ENCODE results near the gene FGGY.

FGGY gene

GRCh38 chr1:59291561-59291960 is 5.3 kb upstream of the FGGY start:
- TF ChIP-seq CTCF (IDR thresholded peaks at IDR 0.05; ENCODE audit: low read depth, low read length) = no peak
- H3K4me3 ChIP-seq (ENCODE audit: low read depth, low read length) = no peak overlapping the region
- no peak for DNase-seq (ENCODE audit: low read depth)

GRCh38 chr1:59292562-59292961 is 4.3 kb upstream of the FGGY start:
- H3K4me3 ChIP-seq (ENCODE audit: low read depth, low read length) = no peak overlapping the region
- peak; percentile 94 for DNase-seq (ENCODE audit: low read depth)

GRCh38 chr1:59293206-59293605 is 3.7 kb upstream of the FGGY start:
- peak; percentile 16 for DNase-seq (ENCODE audit: low read depth)
- H3K4me3 ChIP-seq (ENCODE audit: low read depth, low read length) = no peak overlapping the region
- TF ChIP-seq MYC (IDR thresholded peaks at IDR 0.05; ENCODE audit: low read depth, low read length) (no peak), CTCF (IDR thresholded peaks at IDR 0.05; ENCODE audit: low read depth, low read length) (no peak)

More at GRCh38 chr1:59292562-59292961, 4.3 kb upstream of the FGGY start:
- TF ChIP-seq CTCF (IDR thresholded peaks at IDR 0.05; ENCODE audit: low read depth, low read length) = no peak
- no peak for TF ChIP-seq POLR2A (IDR thresholded peaks at IDR 0.05; ENCODE audit: extremely low read depth, insufficient read length)
- TF ChIP-seq MAX (IDR thresholded peaks at IDR 0.05; ENCODE audit: low read depth, low read length) = peak; percentile 82
- peak; percentile 93 for TF ChIP-seq MYC (IDR thresholded peaks at IDR 0.05; ENCODE audit: low read depth, low read length)

- no peak overlapping the region for H3K4me3 ChIP-seq (ENCODE audit: low read depth, low read length)
- no peak for TF ChIP-seq CTCF (IDR thresholded peaks at IDR 0.05; ENCODE audit: low read depth, low read length)
- no peak for TF ChIP-seq MYC (IDR thresholded peaks at IDR 0.05; ENCODE audit: low read depth, low read length)
- no peak for TF ChIP-seq POLR2A (IDR thresholded peaks at IDR 0.05; ENCODE audit: extremely low read depth, insufficient read length)
- no peak for TF ChIP-seq MAX (IDR thresholded peaks at IDR 0.05; ENCODE audit: low read depth, low read length)
- no peak for DNase-seq (ENCODE audit: low read depth)
These were observed 3.0 kb upstream of the FGGY start for GRCh38 chr1:59293849-59294248.

GRCh38 chr1:59294423-59294822 is 2.5 kb upstream of the FGGY start:
- DNase-seq (ENCODE audit: low read depth) = no peak
- TF ChIP-seq MYC (IDR thresholded peaks at IDR 0.05; ENCODE audit: low read depth, low read length) (no peak), CTCF (IDR thresholded peaks at IDR 0.05; ENCODE audit: low read depth, low read length) (no peak), MAX (IDR thresholded peaks at IDR 0.05; ENCODE audit: low read depth, low read length) (no peak), POLR2A (IDR thresholded peaks at IDR 0.05; ENCODE audit: extremely low read depth, insufficient read length) (no peak)
- H3K4me3 ChIP-seq (ENCODE audit: low read depth, low read length) = no peak overlapping the region

- DNase-seq (ENCODE audit: low read depth) = no peak
These were observed 1.3 kb upstream of the FGGY start for GRCh38 chr1:59295618-59296017.

More at GRCh38 chr1:59295618-59296017, 1.3 kb upstream of the FGGY start:
- TF ChIP-seq POLR2A (IDR thresholded peaks at IDR 0.05; ENCODE audit: extremely low read depth, insufficient read length) (no peak), MYC (IDR thresholded peaks at IDR 0.05; ENCODE audit: low read depth, low read length) (no peak), CTCF (IDR thresholded peaks at IDR 0.05; ENCODE audit: low read depth, low read length) (no peak), MAX (IDR thresholded peaks at IDR 0.05; ENCODE audit: low read depth, low read length) (no peak)
- peak overlapping the region; percentile 68 for H3K4me3 ChIP-seq (ENCODE audit: low read depth, low read length)
